Placental epithelial cell (primary cell): ENCODE results near the gene OPN1LW. TPM values are rescaled to one million over a fixed set of nuclear protein-coding genes. Genes with fewer than 3 reads are reported as not detected.

Source experiments
- total RNA-seq: library from RNA; depleted of rRNA; stranded (reverse); fragments of >200 nt; gene quantifications from 2 replicates; pipeline ENCODE4 v1.2.3, GENCODE V29; 2012

The OPN1LW gene
- not detected in 2 replicates for total RNA-seq

DNA sequence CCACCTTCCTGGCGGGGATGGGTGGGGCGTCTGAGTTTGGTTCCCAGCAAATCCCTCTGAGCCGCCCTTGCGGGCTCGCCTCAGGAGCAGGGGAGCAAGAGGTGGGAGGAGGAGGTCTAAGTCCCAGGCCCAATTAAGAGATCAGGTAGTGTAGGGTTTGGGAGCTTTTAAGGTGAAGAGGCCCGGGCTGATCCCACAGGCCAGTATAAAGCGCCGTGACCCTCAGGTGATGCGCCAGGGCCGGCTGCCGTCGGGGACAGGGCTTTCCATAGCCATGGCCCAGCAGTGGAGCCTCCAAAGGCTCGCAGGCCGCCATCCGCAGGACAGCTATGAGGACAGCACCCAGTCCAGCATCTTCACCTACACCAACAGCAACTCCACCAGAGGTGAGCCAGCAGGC, at the start of gene OPN1LW:
TSS of gene OPN1LW (plus strand) at position 234 of the 400 bp plus-strand sequence. CDS start at position 275, 41 bp downstream.

DNA sequence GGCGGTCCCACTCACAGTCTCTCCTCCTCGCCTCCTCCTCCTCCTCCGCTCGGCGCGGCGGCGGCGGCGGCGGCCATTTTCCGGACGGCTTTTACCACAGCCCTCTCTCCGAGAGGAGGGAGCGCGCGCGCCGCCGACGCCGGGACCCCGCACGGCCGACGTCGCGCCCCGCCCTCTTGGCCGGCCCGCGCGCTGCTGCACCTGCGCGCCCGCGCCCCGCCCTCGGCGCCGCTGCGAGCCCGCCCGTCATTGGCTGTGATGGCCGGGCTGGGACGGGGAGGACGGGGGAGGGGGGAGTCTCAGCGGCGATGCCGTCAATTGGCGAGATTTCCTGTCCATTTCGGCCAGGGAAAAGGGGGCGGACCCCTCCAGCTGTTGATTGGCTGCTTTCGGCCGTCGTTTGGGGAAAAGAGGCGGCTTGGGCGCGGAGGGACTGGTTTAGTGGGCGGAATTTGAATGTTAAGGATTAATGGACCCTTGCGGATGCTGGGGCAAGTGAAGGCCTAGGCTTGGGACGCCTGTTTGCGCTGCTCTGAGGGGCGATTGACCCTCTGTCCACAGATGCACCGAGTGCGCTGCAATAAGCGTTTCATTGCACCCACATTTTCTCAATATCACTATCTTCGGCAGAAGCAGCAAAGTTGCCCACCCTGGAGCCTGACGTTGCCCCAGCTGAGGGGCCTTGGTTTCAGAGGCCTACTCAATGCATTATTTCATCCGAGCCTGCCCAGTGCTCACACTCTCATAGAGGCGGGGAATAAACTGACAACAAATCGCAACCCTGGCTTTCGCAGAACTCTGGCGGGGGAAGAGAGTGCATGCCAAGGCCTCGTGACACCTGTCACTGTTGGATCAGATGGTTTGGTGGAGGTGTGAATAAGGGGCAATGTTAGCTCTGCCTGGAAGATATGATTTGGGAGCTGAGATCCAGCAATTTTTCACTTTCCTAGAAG, 46.2 kb upstream of the OPN1LW start, which contains the start of gene MECP2:
TSS of gene MECP2 (minus strand) at position 129 of the 953 bp plus-strand sequence.

DNA sequence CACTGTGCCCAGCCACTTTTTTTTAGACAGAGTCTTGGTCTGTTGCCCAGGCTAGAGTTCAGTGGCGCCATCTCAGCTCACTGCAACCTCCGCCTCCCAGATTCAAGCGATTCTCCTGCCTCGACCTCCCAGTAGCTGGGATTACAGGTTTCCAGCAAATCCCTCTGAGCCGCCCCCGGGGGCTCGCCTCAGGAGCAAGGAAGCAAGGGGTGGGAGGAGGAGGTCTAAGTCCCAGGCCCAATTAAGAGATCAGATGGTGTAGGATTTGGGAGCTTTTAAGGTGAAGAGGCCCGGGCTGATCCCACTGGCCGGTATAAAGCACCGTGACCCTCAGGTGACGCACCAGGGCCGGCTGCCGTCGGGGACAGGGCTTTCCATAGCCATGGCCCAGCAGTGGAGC, 38.3 kb downstream of the OPN1LW start, which contains the start of gene OPN1MW:
TSS of gene OPN1MW (plus strand) at position 301 of the 400 bp plus-strand sequence. CDS start at position 383, 82 bp downstream.

Other genes starting within 250 kb of the OPN1LW start
- gene AVPR2, start 239.6 kb upstream of the OPN1LW start, total RNA-seq: not detected in 2 replicates
- 2.9 and 5.9 TPM in 2 replicates for gene ARHGAP4, start 218.0 kb upstream of the OPN1LW start, total RNA-seq
- gene NAA10, start 209.2 kb upstream of the OPN1LW start, total RNA-seq: 32.6 and 69.1 TPM in 2 replicates
- gene RENBP, start 199.6 kb upstream of the OPN1LW start, total RNA-seq: under 0.01 and 0.11 TPM in 2 replicates
- gene HCFC1, start 172.4 kb upstream of the OPN1LW start, total RNA-seq: 21.6 and 43.1 TPM in 2 replicates
- 9.0 and 9.4 TPM in 2 replicates for gene TMEM187, start 171.5 kb upstream of the OPN1LW start, total RNA-seq
- gene IRAK1, start 124.3 kb upstream of the OPN1LW start, total RNA-seq: 29.4 and 86.4 TPM in 2 replicates
- gene MECP2, start 46.5 kb upstream of the OPN1LW start, total RNA-seq: 21.0 and 23.6 TPM in 2 replicates
- not detected in 2 replicates for gene OPN1MW, start 38.4 kb downstream of the OPN1LW start, total RNA-seq
- gene OPN1MW2, start 75.5 kb downstream of the OPN1LW start, total RNA-seq: not detected in 2 replicates
- not detected in 2 replicates for gene OPN1MW3, start 113.3 kb downstream of the OPN1LW start, total RNA-seq
- gene TEX28, start 150.9 kb downstream of the OPN1LW start, total RNA-seq: not detected in 2 replicates
- gene TKTL1, start 151.6 kb downstream of the OPN1LW start, total RNA-seq: not detected in 2 replicates
- 500 and 1,798 TPM in 2 replicates for gene FLNA, start 230.4 kb downstream of the OPN1LW start, total RNA-seq
- gene EMD, start 235.1 kb downstream of the OPN1LW start, total RNA-seq: 32.2 and 45.9 TPM in 2 replicates